Suppressor macrophage treated with lipopolysaccharide for 1 hour (primary cell): Measurements from ENCODE around the gene SLC7A9.
"Not testable (repeated sequence)": the region's sequence is repeated elsewhere in the genome, so short reads cannot be mapped to it uniquely, and the experiment has no call there.

ENCODE experiments used
- DNase-seq, 3 donors: peaks; one replicate each; pipeline ENCODE4 v3.0.0-alpha.2; 2020 to 2022

The SLC7A9 gene

GRCh38 chr19:32863301-32863700 is 6.3 kb downstream of the SLC7A9 start:
- DNase-seq = no peak

DNA sequence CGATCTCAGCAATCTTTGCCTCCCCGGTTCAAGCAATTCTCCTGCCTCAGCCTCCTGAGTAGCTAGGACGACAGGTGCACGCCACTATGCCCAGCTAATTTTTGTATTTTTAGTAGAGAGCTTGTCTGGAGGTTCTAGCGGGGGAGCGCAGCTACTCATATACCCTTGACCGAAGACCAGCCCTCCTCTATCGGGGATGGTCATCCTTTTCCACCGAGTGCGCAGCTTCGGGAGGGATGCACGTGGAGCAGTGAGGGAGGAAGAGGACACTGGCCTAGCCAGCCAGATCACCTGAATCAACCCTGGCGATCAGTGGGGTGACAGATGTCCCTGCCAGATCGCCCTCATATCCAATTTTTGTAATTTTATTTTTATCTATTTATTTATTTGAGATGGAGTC is 6.8 kb downstream of the SLC7A9 start:
- DNase-seq = no peak

DNA sequence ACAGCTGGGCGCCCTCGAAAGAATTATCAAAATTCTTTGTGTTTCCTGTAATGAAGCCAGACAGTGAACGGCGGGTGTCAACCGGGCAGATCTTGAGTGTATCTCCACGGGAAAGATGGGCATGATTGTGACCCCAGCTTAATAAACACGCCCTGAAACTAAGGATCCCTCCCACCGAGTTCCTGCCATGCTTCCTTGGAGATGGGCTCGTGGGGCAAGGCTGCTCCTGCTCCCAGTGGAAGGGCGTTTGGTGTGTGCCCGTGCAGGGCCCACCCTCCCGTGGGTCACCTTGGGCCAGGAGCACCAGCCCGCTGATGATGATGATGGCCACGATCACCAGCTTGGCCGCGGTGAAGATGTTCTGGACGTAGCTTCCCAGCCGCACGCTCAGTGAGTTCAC is 7.4 kb downstream of the SLC7A9 start:
- no peak for DNase-seq

DNA sequence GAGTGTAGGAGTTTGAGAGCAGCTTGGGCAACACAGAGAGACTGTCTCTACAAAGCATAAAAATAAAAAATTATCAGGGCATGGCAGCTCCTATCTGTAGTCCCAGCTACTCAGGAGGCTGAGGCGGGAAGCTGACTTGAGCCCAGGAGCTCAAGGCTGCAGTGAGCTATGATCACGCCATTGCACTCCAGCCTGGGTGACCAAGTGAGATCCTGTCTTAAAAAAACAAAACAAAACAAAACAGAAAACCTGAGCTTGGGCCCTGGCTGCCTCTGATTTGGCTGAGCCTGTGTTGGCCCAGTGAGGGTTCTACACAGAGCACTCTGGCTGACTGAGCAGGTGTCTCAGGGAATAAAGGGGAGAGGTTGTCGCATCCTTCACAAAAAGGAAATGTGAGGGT is 8.0 kb downstream of the SLC7A9 start:
- DNase-seq = no peak

DNA sequence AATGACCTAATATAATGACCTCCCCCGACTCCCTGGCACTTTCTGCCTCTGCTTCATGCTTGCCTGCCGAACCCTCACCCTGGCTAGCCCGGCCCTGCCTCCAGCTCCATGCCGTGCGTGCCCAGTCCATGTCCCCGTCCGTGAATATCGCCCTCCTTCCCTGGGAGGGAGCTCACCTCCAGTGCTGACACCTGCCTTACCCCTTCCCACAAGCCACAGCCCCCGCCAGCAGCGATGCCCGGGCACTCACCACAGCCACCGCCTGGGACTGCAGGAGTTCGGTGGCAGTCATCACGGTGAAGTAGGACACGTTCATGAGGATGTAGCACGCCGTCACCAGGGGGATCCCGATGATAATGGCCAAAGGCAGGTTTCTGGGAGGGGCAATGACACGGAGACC is 10.0 kb downstream of the SLC7A9 start:
- no peak for DNase-seq

GRCh38 chr19:32858559-32858958 is 11.0 kb downstream of the SLC7A9 start:
- no peak for DNase-seq

GRCh38 chr19:32858155-32858554 is 11.4 kb downstream of the SLC7A9 start:
- no peak for DNase-seq

- DNase-seq = no peak
Observed at GRCh38 chr19:32857584-32857983, 12.0 kb downstream of the SLC7A9 start.

GRCh38 chr19:32856818-32857217 is 12.7 kb downstream of the SLC7A9 start:
- DNase-seq = not testable (repeated sequence)

DNA sequence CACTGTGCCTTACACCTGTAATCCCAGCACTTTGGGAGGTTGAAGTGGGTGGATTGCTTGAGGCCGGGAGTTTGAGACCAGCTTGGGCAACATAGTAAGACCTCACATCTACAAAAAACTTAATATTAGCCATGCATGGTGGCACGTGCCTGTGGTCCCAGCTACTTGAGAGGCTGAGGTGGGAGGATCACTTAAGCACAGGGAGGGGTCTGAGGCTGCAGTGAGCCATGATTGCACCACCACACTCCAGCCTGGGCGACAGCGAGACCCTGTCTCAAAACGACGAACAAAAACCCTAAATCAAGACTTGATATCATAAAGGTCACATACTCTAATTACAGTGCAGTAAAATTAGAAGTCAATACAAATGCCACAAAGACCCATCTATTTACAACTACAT is 17.4 kb downstream of the SLC7A9 start:
- DNase-seq = no peak

DNA sequence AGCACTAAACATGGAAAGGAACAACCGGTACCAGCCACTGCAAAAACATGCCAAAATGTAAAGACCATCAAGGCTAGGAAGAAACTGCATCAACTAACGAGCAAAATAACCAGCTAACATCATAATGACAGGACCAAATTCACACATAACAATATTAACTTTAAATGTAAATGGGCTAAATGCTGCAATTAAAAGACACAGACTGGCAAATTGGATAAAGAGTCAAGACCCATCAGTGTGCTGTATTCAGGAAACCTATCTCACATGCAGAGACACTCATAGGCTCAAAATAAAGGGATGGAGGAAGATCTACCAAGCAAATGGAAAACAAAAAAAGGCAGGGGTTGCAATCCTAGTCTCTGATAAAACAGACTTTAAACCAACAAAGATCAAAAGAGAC is 21.5 kb downstream of the SLC7A9 start:
- not testable (repeated sequence) for DNase-seq

- DNase-seq = no peak
Observed at GRCh38 chr19:32843716-32844245, 25.8 kb downstream of the SLC7A9 start.

GRCh38 chr19:32842061-32842460 is 27.5 kb downstream of the SLC7A9 start:
- DNase-seq = no peak

DNA sequence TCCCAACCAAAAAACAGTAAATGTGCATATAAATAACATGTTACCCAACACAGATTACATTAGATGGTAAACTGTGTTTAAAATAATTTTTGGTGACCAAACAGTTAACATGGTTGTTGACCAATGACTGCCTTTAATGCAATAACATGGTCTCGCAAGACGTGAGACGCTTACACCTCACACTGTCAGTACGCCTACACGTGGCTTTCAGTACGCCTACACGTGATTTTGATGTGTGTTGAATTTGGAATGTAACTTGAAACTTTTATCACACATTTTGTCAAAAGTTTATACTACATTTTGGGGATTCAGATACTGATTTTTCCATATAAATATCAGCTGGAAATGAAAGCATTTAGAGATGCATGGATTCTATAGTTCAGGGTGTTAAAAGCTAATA is 32.0 kb downstream of the SLC7A9 start:
- DNase-seq = peak in 1 of 3 donors; percentile 7

DNA sequence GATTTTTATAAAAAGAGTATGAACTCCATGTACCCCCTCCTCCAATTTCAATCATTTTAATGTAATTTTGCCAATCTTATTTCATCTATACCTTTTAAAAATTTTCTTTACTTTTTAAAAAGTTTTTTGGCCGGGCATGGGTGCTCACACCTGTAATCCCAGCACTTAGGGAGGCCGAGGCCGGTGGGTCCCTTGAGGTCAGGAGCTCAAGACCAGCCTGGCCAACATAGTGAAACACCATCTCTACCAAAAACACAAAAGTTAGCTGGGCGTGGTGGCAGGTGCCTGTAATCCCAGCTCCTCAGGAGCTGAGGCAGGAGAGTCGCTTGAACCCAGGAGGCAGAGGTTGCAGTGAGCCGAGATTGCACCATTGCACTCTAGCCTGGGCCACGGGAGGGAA is 36.2 kb downstream of the SLC7A9 start:
- not testable (repeated sequence) for DNase-seq

DNA sequence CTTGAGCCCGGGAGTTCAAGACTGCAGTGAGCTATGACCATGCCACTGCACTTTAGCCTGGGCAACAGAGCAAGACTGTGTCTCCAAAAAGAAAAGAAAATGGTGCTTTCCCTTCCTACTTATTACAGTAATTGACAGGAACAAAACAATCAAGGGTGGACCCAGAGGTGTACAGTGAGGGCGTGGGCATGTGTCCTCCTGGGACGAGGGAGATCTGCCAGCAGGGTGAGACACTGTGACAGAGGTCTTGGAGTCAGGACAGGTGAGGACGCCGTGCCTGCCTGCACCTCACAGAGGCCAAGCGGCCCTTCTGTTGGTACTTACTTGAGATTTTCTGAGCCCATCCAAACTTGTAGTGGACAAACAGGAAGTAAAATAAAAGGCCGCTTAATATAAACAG is 36.7 kb downstream of the SLC7A9 start:
- not testable (repeated sequence) for DNase-seq

- not testable (repeated sequence) for DNase-seq
Observed at GRCh38 chr19:32832094-32832493, 37.5 kb downstream of the SLC7A9 start.

DNA sequence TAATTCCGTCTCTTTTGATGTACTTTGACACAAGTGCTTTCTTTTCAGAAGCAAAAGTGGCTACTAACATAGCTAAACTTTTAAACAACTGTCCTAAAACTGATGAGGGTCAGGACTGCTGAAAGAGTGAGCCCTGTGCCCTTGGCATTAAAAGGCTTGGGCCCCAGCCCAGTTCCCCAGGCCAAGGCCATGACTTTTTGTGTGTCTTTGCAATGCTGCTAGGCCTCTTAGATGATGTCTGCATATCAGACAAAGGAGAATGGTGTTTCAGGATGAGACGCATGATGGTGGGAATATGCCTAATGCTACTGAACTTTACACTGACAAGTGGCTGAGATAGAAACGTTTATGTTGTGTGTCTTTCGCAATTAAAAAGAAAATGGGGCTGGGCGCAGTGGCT is 38.0 kb downstream of the SLC7A9 start:
- DNase-seq = no peak

- DNase-seq = no peak
Observed at GRCh38 chr19:32830231-32831014, 39.1 kb downstream of the SLC7A9 start.

- DNase-seq = no peak
Observed at GRCh38 chr19:32829345-32829896, 40.1 kb downstream of the SLC7A9 start.

GRCh38 chr19:32828643-32829344 is 40.8 kb downstream of the SLC7A9 start:
- DNase-seq = no peak

DNA sequence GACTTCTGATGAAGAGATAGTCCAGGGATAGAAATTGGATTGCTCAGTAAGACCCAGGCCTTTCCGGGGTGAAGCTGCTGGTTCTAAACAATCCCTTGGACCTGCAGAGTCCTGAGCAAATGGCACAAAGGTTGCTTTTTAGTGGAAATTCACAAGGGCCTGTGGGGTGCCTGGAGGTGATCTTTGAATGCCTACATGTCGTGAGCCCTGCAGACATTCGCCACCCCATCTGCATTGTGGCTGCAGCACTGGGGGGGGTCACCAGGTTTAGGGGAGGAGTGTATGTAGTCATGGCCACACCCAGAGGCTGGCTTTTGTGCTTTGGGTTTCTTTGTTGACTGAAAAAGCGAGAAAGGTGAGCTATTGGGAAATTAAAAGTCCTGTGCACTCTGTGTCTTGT is 41.4 kb downstream of the SLC7A9 start:
- no peak for DNase-seq

GRCh38 chr19:32824916-32825608 is 44.5 kb downstream of the SLC7A9 start:
- no peak for DNase-seq
